Activated CD8-positive, alpha-beta T cell treated with anti-CD3 and anti-CD28 coated beads for 36 hours (primary cell): ENCODE measurements around the gene BDKRB2. TPM values are rescaled to one million over a fixed set of nuclear protein-coding genes. Genes with fewer than 3 reads are reported as not detected.

Experiments used
- ATAC-seq: fragments of 200-7000 bp; cut with Tn5 transposase; one replicate; pipeline ENCODE4 v1.10.0; 2021; ENCODE audit warnings: mild to moderate bottlenecking, moderate library complexity
- CTCF ChIA-PET: fragments of 350-600 bp; sonication (Branson Sonifier 250); formaldehyde crosslinking; loops from one replicate; lab custom pipeline; 2021; ENCODE audit warnings: antibody characterized with exemption; lab: Charles Lee
- POLR2A ChIA-PET: fragments of 350-600 bp; sonication (Branson Sonifier 250); formaldehyde crosslinking; loops from one replicate; lab custom pipeline; 2021; ENCODE audit warnings: antibody characterized with exemption; lab: Charles Lee
- DNase-seq: peaks from one replicate; pipeline ENCODE4 v3.0.0-alpha.2; 2020
- H3K27ac Mint-ChIP-seq: one replicate; pipeline ENCODE4 v1.8.0; 2021; ENCODE audit warnings: mild to moderate bottlenecking, mixed read lengths
- H3K27me3 Mint-ChIP-seq: one replicate; pipeline ENCODE4 v1.8.0; 2021; ENCODE audit warnings: mixed read lengths
- H3K36me3 Mint-ChIP-seq: one replicate; pipeline ENCODE4 v1.8.0; 2021; ENCODE audit warnings: low read depth, mixed read lengths
- H3K4me1 Mint-ChIP-seq: one replicate; pipeline ENCODE4 v1.8.0; 2021; ENCODE audit warnings: low read depth, mixed read lengths
- H3K4me3 Mint-ChIP-seq: one replicate; pipeline ENCODE4 v1.8.0; 2021; ENCODE audit warnings: mild to moderate bottlenecking, moderate library complexity, mixed read lengths
- H3K9me3 Mint-ChIP-seq: one replicate; pipeline ENCODE4 v1.8.0; 2021; ENCODE audit warnings: mixed read lengths
- CTCF ChIP-seq: fragments of 200-600 bp; IDR thresholded peaks from one replicate; pipeline ENCODE4 v1.8.0; 2022; ENCODE audit warnings: antibody characterized with exemption, mild to moderate bottlenecking
- intact Hi-C: fragments of 100-400 bp; cut with micrococcal nuclease; formaldehyde crosslinking; loops from one replicate; pipeline ENCODE4 v1.10.0; 2022
- total RNA-seq, 2 experiments: library from RNA; stranded (reverse); gene quantifications; one replicate each; pipeline ENCODE4 v1.2.3, GENCODE V29; 2021

Gene BDKRB2
- total RNA-seq, 2 experiments from 2014 or later = not detected

GRCh38 chr14:96232506-96232905 is 27.9 kb downstream of the BDKRB2 start:
- Mint-ChIP-seq H3K4me1 (no peaks in the 10 kb centered on the region), H3K27me3 (peaks cover 6% of the 10 kb centered on the region), H3K9me3 (no peaks in the 10 kb centered on the region), H3K27ac (no peak overlapping the region), H3K4me3 (no peak overlapping the region), H3K36me3 (no peaks in the 10 kb centered on the region)
- DNase-seq (no peak), ATAC-seq (no peak)
- no peak for TF ChIP-seq CTCF
- ChIA-PET POLR2A (no interaction called here), CTCF (interaction anchor here (1.3 kb wide), 1 partner anchor 132 kb away, joined by 3 read pairs; no protein-coding TSS in a partner anchor)
- intact Hi-C loops = no loop called here

- peaks cover 5% of the 10 kb centered on the region for H3K27me3 Mint-ChIP-seq
- ChIA-PET POLR2A (no interaction called here), CTCF (no interaction called here)
- no peaks in the 10 kb centered on the region for H3K4me1 Mint-ChIP-seq
- no peaks in the 10 kb centered on the region for H3K36me3 Mint-ChIP-seq
- no peak overlapping the region for H3K4me3 Mint-ChIP-seq
- intact Hi-C loops = no loop called here
- no peaks in the 10 kb centered on the region for H3K9me3 Mint-ChIP-seq
- no peak overlapping the region for H3K27ac Mint-ChIP-seq
- ATAC-seq = no peak
- no peak for DNase-seq
- TF ChIP-seq CTCF = no peak
Observed at GRCh38 chr14:96233661-96234060, 29.0 kb downstream of the BDKRB2 start.

- ChIA-PET POLR2A (no interaction called here), CTCF (no interaction called here)
- no peak overlapping the region for H3K4me3 Mint-ChIP-seq
- ATAC-seq (no peak), DNase-seq (no peak)
- TF ChIP-seq CTCF = no peak
- no peaks in the 10 kb centered on the region for H3K9me3 Mint-ChIP-seq
- intact Hi-C loops = no loop called here
- no peak overlapping the region for H3K27ac Mint-ChIP-seq
- no peaks in the 10 kb centered on the region for H3K36me3 Mint-ChIP-seq
- H3K27me3 Mint-ChIP-seq = peaks cover 6% of the 10 kb centered on the region
- H3K4me1 Mint-ChIP-seq = no peaks in the 10 kb centered on the region
Observed at GRCh38 chr14:96235426-96235825, 30.8 kb downstream of the BDKRB2 start.

GRCh38 chr14:96237641-96238040 is 33.0 kb downstream of the BDKRB2 start:
- Mint-ChIP-seq H3K27ac (no peak overlapping the region), H3K27me3 (peaks cover 6% of the 10 kb centered on the region), H3K36me3 (no peaks in the 10 kb centered on the region), H3K4me1 (no peaks in the 10 kb centered on the region), H3K4me3 (no peak overlapping the region), H3K9me3 (no peaks in the 10 kb centered on the region)
- DNase-seq (no peak), ATAC-seq (no peak)
- no peak for TF ChIP-seq CTCF
- ChIA-PET POLR2A (no interaction called here), CTCF (no interaction called here)
- intact Hi-C loops = no loop called here

GRCh38 chr14:96238676-96239265 is 34.1 kb downstream of the BDKRB2 start:
- intact Hi-C loops = no loop called here
- TF ChIP-seq CTCF = no peak
- Mint-ChIP-seq H3K27ac (no peak overlapping the region), H3K36me3 (no peaks in the 10 kb centered on the region), H3K9me3 (no peaks in the 10 kb centered on the region), H3K4me1 (no peaks in the 10 kb centered on the region), H3K27me3 (peaks cover 6% of the 10 kb centered on the region), H3K4me3 (no peak overlapping the region)
- CTCF ChIA-PET = no interaction called here
- ATAC-seq = no peak
- POLR2A ChIA-PET = no interaction called here
- no peak for DNase-seq
